K562 (cell line): ENCODE data around the gene RERE. TPM values are rescaled to one million over a fixed set of nuclear protein-coding genes. Genes with fewer than 3 reads are reported as not detected.

Experiments
- CBX1 ChIP-seq: sonication (generic); IDR thresholded peaks from 2 replicates; pipeline ENCODE4 v1.6.1; 2016; ENCODE audit warnings: antibody characterized with exemption, low read depth, mild to moderate bottlenecking
- CREB1 ChIP-seq, 2 experiments: sonication (generic) in 1 of 2; formaldehyde crosslinking in 1 of 2; IDR thresholded peaks; 2 replicates each; pipeline versions ENCODE4 v1.6.1 to v1.8.0; 2012 to 2022; ENCODE audit warnings: inconsistent platforms in 1 of 2, mild to moderate bottlenecking in 1 of 2, missing genetic modification reagents in 1 of 2, moderate library complexity in 1 of 2
- DNMT1 ChIP-seq: fragments of 450-650 bp; IDR thresholded peaks from 2 replicates; pipeline ENCODE4 v1.6.1; 2016; ENCODE audit warnings: antibody characterized with exemption, mild to moderate bottlenecking
- ELK1 ChIP-seq: sonication (generic); formaldehyde crosslinking; IDR thresholded peaks from 2 replicates; pipeline ENCODE4 v1.8.1; 2022; ENCODE audit warnings: missing genetic modification reagents
- EZH2 ChIP-seq: IDR thresholded peaks from 2 replicates; pipeline ENCODE4 v1.6.1; 2012; ENCODE audit warnings: low read depth, mild to moderate bottlenecking, inconsistent platforms, low read length, borderline replicate concordance
- HBP1 ChIP-seq: fragments of 450-650 bp; formaldehyde crosslinking; IDR thresholded peaks from 2 replicates; pipeline ENCODE4 v1.4.0; 2022; ENCODE audit warnings: missing genetic modification characterization
- ID3 ChIP-seq, 2 experiments: fragments of 250-450 bp in 1 of 2; fragments of 450-650 bp in 1 of 2; sonication (Bioruptor Pico) in 1 of 2; IDR thresholded peaks; 2 replicates each; pipeline versions ENCODE4 v1.6.1 to v1.8.0; 2016 to 2021; ENCODE audit warnings: mild to moderate bottlenecking in 2 of 2, moderate library complexity in 2 of 2, missing compliant biosample characterization in 1 of 2, missing genetic modification characterization in 1 of 2
- ILF3 ChIP-seq: fragments of 450-650 bp; IDR thresholded peaks from 2 replicates; pipeline ENCODE4 v1.6.1; 2018; ENCODE audit warnings: antibody characterized with exemption, mild to moderate bottlenecking, moderate library complexity, borderline replicate concordance
- LARP7 ChIP-seq: fragments of 450-650 bp; IDR thresholded peaks from 2 replicates; pipeline ENCODE4 v1.6.1; 2016
- NELFE ChIP-seq: IDR thresholded peaks from 2 replicates; pipeline ENCODE4 v1.6.1; 2011; ENCODE audit warnings: mild to moderate bottlenecking; ENCODE audit not compliant: insufficient read depth, insufficient read length
- NR4A1 ChIP-seq, 2 experiments: fragments of 250-450 bp in 1 of 2; fragments of 450-650 bp in 1 of 2; sonication (Bioruptor Pico) in 1 of 2; IDR thresholded peaks; 2 replicates each; pipeline versions ENCODE4 v1.4.0 to v1.6.1; 2016 to 2020; ENCODE audit warnings: mild to moderate bottlenecking in 2 of 2, missing compliant biosample characterization in 1 of 2, missing genetic modification characterization in 1 of 2, moderate library complexity in 1 of 2
- NUFIP1 ChIP-seq: fragments of 450-650 bp; IDR thresholded peaks from 2 replicates; pipeline ENCODE4 v1.6.1; 2018; ENCODE audit not compliant: partially characterized antibody
- SLC30A9 ChIP-seq: fragments of 250-450 bp; sonication (Bioruptor Pico); IDR thresholded peaks from 2 replicates; pipeline ENCODE4 v1.8.0; 2022; ENCODE audit warnings: mild to moderate bottlenecking, moderate library complexity
- SMAD2 ChIP-seq: fragments of 150-350 bp; IDR thresholded peaks from 2 replicates; pipeline ENCODE4 v1.6.1; 2014; ENCODE audit warnings: low read depth, mild to moderate bottlenecking, low read length
- TRIM24 ChIP-seq, 2 experiments: fragments of 450-650 bp; IDR thresholded peaks; 2 replicates each; pipeline ENCODE4 v1.6.1; 2016
- USF1 ChIP-seq: sonication (generic); formaldehyde crosslinking; IDR thresholded peaks from 2 replicates; pipeline ENCODE4 v1.9.0; 2022; ENCODE audit warnings: mild to moderate bottlenecking, missing genetic modification reagents
- ZBTB43 ChIP-seq: sonication (generic); formaldehyde crosslinking; IDR thresholded peaks from 2 replicates; pipeline ENCODE4 v1.8.0; 2023; ENCODE audit warnings: mild to moderate bottlenecking, missing genetic modification reagents
- ZNF134 ChIP-seq: fragments of 250-450 bp; sonication (Bioruptor Pico); conservative IDR thresholded peaks from 2 replicates; pipeline ENCODE4 v1.4.0; 2020
- ZNF311 ChIP-seq: fragments of 250-450 bp; sonication (Bioruptor Pico); IDR thresholded peaks from 2 replicates; pipeline ENCODE4 v1.4.0; 2020; ENCODE audit warnings: mild to moderate bottlenecking, moderate library complexity
- ZNF518B ChIP-seq: fragments of 250-450 bp; sonication (Bioruptor Pico); IDR thresholded peaks from 2 replicates; pipeline ENCODE4 v1.5.0; 2021; ENCODE audit warnings: mild to moderate bottlenecking, moderate library complexity
- polyA plus RNA-seq, 8 experiments: library from polyadenylated mRNA; depleted of rRNA in 4 of 8; stranded (reverse) in 5 of 8; unstranded in 3 of 8; fragments of >200 nt; fragmentation: Nextera tagmentation in 2 of 8; fragmentation: Illumina TruSeq in 1 of 8; extraction: Ambion mirVana in 2 of 8; extraction: Trizol in 1 of 8; gene quantifications; 2 replicates each; pipeline versions ENCODE4 v1.2.1 to v1.2.3, GENCODE V29; 2011 to 2014; ENCODE audit warnings: inconsistent platforms in 1 of 8, missing spikeins in 1 of 8
- total RNA-seq, 7 experiments: library from RNA; depleted of rRNA in 6 of 7; stranded (reverse); fragments of >200 nt in 6 of 7; fragmentation: Illumina TruSeq in 2 of 7; extraction: Trizol in 2 of 7; gene quantifications; 2 replicates each; pipeline versions ENCODE4 v1.2.1 to v1.2.3, GENCODE V29; 2011 to 2021; ENCODE audit warnings: low replicate concordance in 1 of 7

RERE gene
- total and polyA plus RNA-seq, 9 of the 15 experiments (the other 6 are each of a cell fraction or from before 2014, with no cell fraction given): 3.0 to 51.5 (median 13.4) TPM

- TF ChIP-seq ZNF518B (CRISPR knock-in tag) (no peak), EZH2 (no peak), ZBTB43 (no peak), ILF3 (no peak), ID3 (CRISPR knock-in tag; IDR thresholded peaks at IDR 0.05) (no peak), ID3 (tag; IDR thresholded peaks at IDR 0.05) (peak; percentile 78), SLC30A9 (no peak), NUFIP1 (peak; percentile 22), ZNF134 (CRISPR knock-in tag) (no peak; the same call in 1 of the 2 replicates), ZNF311 (CRISPR knock-in tag) (no peak), SMAD2 (no peak), NELFE (no peak), USF1 (CRISPR knock-in tag) (peak; percentile 82), DNMT1 (no peak), CREB1 (IDR thresholded peaks at IDR 0.05) (no peak), CREB1 (CRISPR knock-in tag; IDR thresholded peaks at IDR 0.05) (peak; percentile 49; the same call in 1 of the 2 replicates), CBX1 (no peak), TRIM24 (IDR thresholded peaks at IDR 0.05) (peak; percentile 84 to 93), NR4A1 (CRISPR knock-in tag; IDR thresholded peaks at IDR 0.05) (no peak), NR4A1 (tag; IDR thresholded peaks at IDR 0.05) (peak; percentile 83), HBP1 (CRISPR knock-in tag) (no peak), LARP7 (no peak), ELK1 (CRISPR knock-in tag) (no peak)
Measured at GRCh38 chr1:8541961-8542521, 275.4 kb downstream of the RERE start (continued).
